Loucy (cell line): ENCODE results near the gene GOLIM4.
"Not testable (repeated sequence)": the region's sequence is repeated elsewhere in the genome, so short reads cannot be mapped to it uniquely, and the experiment has no call there.

Source experiments
- H2AFZ ChIP-seq: fragments of 200-600 bp; sonication (generic); 2 replicates; pipeline ENCODE4 v1.6.0; 2016; ENCODE audit warnings: antibody characterized with exemption, mild to moderate bottlenecking, low read length, moderate library complexity
- H3F3A ChIP-seq: fragments of 200-600 bp; 2 replicates; pipeline ENCODE4 v1.6.0; 2016; ENCODE audit warnings: antibody characterized with exemption, low read depth, mild to moderate bottlenecking
- H3K27me3 ChIP-seq: fragments of 200-600 bp; sonication (generic); 2 replicates; pipeline ENCODE4 v1.6.1; 2014; ENCODE audit warnings: low read length, mild to moderate bottlenecking; ENCODE audit not compliant: insufficient read depth, poor library complexity, severe bottlenecking
- H3K36me3 ChIP-seq: fragments of 200-600 bp; sonication (generic); 2 replicates; pipeline ENCODE4 v1.6.1; 2016; ENCODE audit warnings: low read length; ENCODE audit not compliant: insufficient read depth
- H3K4me1 ChIP-seq: fragments of 200-600 bp; sonication (generic); 2 replicates; pipeline ENCODE4 v1.5.1; 2014; ENCODE audit warnings: low read length, mild to moderate bottlenecking; ENCODE audit not compliant: insufficient read depth, poor library complexity, severe bottlenecking
- H3K4me2 ChIP-seq: fragments of 200-600 bp; sonication (generic); 2 replicates; pipeline ENCODE4 v1.6.0; 2014; ENCODE audit warnings: antibody characterized with exemption, low read length, low read depth, mild to moderate bottlenecking; ENCODE audit not compliant: poor library complexity, severe bottlenecking
- H3K4me3 ChIP-seq: fragments of 200-600 bp; sonication (generic); 2 replicates; pipeline ENCODE4 v1.5.1; 2014; ENCODE audit warnings: low read length, mild to moderate bottlenecking, mixed read lengths; ENCODE audit not compliant: poor library complexity, severe bottlenecking
- H3K79me2 ChIP-seq: fragments of 200-600 bp; sonication (generic); 2 replicates; pipeline ENCODE4 v1.6.1; 2014; ENCODE audit warnings: low read length; ENCODE audit not compliant: insufficient read depth
- H3K9ac ChIP-seq: fragments of 200-600 bp; sonication (generic); 2 replicates; pipeline ENCODE4 v1.6.0; 2014; ENCODE audit warnings: mild to moderate bottlenecking, low read depth, low read length, moderate library complexity; ENCODE audit not compliant: poor library complexity, severe bottlenecking
- H3K9me2 ChIP-seq: fragments of 200-600 bp; sonication (generic); replicated peaks from 2 replicates; pipeline ENCODE4 v1.6.1; 2016; ENCODE audit warnings: low read depth, low read length, mixed read lengths
- H3K9me3 ChIP-seq: fragments of 200-600 bp; sonication (generic); 2 replicates; pipeline ENCODE4 v1.6.1; 2014; ENCODE audit warnings: mild to moderate bottlenecking, antibody characterized with exemption, low read length, low read depth; ENCODE audit not compliant: insufficient read depth
- H4K20me1 ChIP-seq: fragments of 200-600 bp; sonication (generic); 2 replicates; pipeline ENCODE4 v1.6.0; 2014; ENCODE audit warnings: antibody characterized with exemption, low read length, mild to moderate bottlenecking; ENCODE audit not compliant: insufficient read depth, poor library complexity, severe bottlenecking
- EZH2phosphoT487 ChIP-seq: fragments of 200-600 bp; IDR thresholded peaks from 2 replicates; pipeline ENCODE4 v1.6.1; 2018; ENCODE audit warnings: antibody characterized with exemption, mild to moderate bottlenecking, moderate library complexity, borderline replicate concordance
- TF ChIP-seq, protein P1 (sequence below): fragments of 200-600 bp; sonication (generic); conservative IDR thresholded peaks from 2 replicates; pipeline ENCODE4 v1.5.1; 2014; ENCODE audit warnings: mild to moderate bottlenecking, antibody characterized with exemption, low read length

GOLIM4 gene

DNA sequence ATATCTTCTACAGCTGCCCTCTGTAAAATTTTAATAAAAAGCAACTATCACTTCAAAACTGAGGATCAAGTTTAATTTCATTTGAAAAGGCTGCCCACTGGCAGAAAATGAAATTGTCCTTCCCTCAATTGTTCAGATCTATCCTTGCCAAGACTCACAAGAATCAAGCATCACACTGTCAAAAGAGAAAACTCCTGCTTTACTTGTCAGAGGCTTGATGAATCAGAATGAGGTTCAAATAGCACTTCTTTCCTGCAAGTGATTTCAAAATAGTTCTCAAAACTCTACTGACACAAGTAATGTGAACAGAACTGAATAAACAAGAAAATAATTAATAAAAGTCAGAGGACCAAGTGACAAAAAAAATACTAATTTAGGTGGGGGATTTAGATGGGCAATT, 70.6 kb downstream of the GOLIM4 start:
- Histone ChIP-seq H3K4me3 (peak overlapping the region; percentile 35), H3K79me2 (no peaks in the 10 kb centered on the region), H3K36me3 (peaks cover 15% of the 10 kb centered on the region; the same call in 1 of the 2 replicates), H3F3A (no peaks in the 10 kb centered on the region), H3K27me3 (no peaks in the 10 kb centered on the region), H4K20me1 (no peaks in the 10 kb centered on the region), H3K9me2 (no peaks in the 10 kb centered on the region), H2AFZ (no peak overlapping the region), H3K4me2 (peak overlapping the region; percentile 61), H3K4me1 (peaks cover 73% of the 10 kb centered on the region), H3K9ac (peak overlapping the region; percentile 54), H3K9me3 (no peaks in the 10 kb centered on the region)
- no peak for TF ChIP-seq EZH2phosphoT487
- TF ChIP-seq, protein P1, sequence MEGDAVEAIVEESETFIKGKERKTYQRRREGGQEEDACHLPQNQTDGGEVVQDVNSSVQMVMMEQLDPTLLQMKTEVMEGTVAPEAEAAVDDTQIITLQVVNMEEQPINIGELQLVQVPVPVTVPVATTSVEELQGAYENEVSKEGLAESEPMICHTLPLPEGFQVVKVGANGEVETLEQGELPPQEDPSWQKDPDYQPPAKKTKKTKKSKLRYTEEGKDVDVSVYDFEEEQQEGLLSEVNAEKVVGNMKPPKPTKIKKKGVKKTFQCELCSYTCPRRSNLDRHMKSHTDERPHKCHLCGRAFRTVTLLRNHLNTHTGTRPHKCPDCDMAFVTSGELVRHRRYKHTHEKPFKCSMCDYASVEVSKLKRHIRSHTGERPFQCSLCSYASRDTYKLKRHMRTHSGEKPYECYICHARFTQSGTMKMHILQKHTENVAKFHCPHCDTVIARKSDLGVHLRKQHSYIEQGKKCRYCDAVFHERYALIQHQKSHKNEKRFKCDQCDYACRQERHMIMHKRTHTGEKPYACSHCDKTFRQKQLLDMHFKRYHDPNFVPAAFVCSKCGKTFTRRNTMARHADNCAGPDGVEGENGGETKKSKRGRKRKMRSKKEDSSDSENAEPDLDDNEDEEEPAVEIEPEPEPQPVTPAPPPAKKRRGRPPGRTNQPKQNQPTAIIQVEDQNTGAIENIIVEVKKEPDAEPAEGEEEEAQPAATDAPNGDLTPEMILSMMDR, result no peak

DNA sequence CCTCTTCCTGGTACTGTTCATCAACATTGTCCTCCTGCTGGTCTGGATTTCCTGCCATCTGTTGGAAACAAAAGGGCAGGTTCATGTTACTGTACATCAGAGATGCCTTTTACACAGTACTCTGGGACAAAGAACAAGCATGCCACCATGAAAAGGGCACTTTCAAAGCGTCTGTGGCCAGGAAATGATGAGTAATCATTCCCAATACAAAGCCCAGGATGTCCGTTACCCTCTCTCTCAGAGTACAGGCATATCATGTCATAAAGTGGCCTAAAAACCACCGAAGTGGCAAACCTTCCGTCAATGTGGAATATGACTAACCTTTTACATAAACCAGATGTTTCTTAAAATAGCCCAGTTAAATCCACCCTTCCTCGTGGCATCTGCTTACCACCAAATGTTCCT, 71.2 kb downstream of the GOLIM4 start:
- TF ChIP-seq, protein P1, result no peak
- TF ChIP-seq EZH2phosphoT487, result no peak
- Histone ChIP-seq H3K9ac (peak overlapping the region; percentile 54), H2AFZ (no peak overlapping the region), H3K4me2 (peak overlapping the region; percentile 61), H3K4me1 (peaks cover 68% of the 10 kb centered on the region), H3K27me3 (no peaks in the 10 kb centered on the region), H3K79me2 (no peaks in the 10 kb centered on the region), H4K20me1 (no peaks in the 10 kb centered on the region), H3F3A (no peaks in the 10 kb centered on the region), H3K9me2 (no peaks in the 10 kb centered on the region), H3K4me3 (peak overlapping the region; percentile 35), H3K36me3 (peaks cover 15% of the 10 kb centered on the region; the same call in 1 of the 2 replicates), H3K9me3 (no peaks in the 10 kb centered on the region)

DNA sequence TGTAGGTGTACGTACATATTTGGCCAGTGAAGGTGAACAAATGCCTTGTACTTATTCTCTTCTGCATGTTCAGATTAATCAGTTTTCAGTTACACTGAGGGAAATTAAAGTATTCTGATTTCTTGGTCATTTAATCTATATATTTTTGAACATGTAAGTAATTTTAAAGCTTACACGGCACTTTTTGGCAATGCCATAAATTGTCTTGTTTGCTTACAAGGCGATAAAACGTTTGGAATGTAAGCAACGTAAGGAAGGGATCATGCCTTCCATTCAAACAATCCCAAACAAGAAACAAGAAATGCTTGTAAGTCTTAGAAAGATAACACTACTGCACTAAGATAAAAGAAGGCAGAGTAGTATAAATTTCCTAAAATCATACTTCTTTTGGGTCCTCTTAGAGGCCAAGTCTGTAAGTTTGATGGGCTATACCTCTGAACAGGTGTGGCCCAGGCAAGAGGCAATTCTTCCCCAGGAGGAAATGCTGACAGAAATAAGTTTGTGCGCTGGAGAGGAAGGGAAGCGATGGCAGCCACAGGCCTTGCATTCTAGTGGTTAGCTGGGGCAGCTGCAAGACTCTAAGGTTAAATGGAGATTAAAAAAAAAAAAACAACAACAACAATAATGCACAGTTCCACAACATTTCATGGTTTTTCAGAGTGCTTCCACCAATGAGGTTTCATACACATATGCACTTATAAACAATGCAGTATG, 73.8 kb downstream of the GOLIM4 start:
- Histone ChIP-seq H3K4me2 (no peak overlapping the region), H4K20me1 (no peaks in the 10 kb centered on the region)

DNA sequence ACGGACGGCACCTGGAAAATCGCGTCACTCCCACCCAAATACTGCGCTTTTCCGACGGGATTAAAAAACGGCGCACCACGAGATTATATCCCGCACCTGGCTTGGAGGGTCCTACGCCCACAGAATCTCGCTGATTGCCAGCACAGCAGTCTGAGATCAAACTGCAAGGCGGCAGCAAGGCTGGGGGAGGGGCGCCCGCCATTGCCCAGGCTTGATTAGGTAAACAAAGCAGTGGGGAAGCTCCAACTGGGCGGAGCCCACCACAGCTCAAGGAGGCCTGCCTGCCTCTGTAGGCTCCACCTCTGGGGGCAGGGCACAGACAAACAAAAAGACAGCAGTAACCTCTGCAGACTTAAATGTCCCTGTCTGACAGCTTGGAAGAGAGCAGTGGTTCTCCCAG, 84.4 kb downstream of the GOLIM4 start:
- not testable (repeated sequence) for H3K9ac ChIP-seq, H3K27me3 ChIP-seq, H3F3A ChIP-seq, H4K20me1 ChIP-seq, H3K9me2 ChIP-seq, H3K9me3 ChIP-seq, H3K79me2 ChIP-seq, H3K4me2 ChIP-seq, H3K4me1 ChIP-seq, H2AFZ ChIP-seq, H3K4me3 ChIP-seq
- peaks cover 18% of the 10 kb centered on the region; the same call in 1 of the 2 replicates for H3K36me3 ChIP-seq

More for the DNA sequence above, 73.8 kb downstream of the GOLIM4 start:
- Histone ChIP-seq H3F3A (no peaks in the 10 kb centered on the region), H3K27me3 (no peaks in the 10 kb centered on the region), H3K9me2 (no peaks in the 10 kb centered on the region), H2AFZ (no peak overlapping the region), H3K9ac (no peak overlapping the region), H3K79me2 (no peaks in the 10 kb centered on the region), H3K9me3 (no peaks in the 10 kb centered on the region), H3K4me1 (peaks cover 51% of the 10 kb centered on the region), H3K4me3 (no peak overlapping the region), H3K36me3 (peaks cover 15% of the 10 kb centered on the region; the same call in 1 of the 2 replicates)
- no peak for TF ChIP-seq EZH2phosphoT487
- TF ChIP-seq, protein P1, result no peak
